UCSD-AML1 (cell line): ENCODE measurements around the gene PHIP.
A peak's percentile ranks its signal among the peaks of the same experiment; 100 is the strongest.
"Not testable (repeated sequence)": the region's sequence is repeated elsewhere in the genome, so short reads cannot be mapped to it uniquely, and the experiment has no call there.

Source experiments
- DNase-seq: peaks from one replicate; lab custom pipeline; 2025; ENCODE audit not compliant: unreplicated experiment; lab: John Stamatoyannopoulos, UW

PHIP gene

DNA sequence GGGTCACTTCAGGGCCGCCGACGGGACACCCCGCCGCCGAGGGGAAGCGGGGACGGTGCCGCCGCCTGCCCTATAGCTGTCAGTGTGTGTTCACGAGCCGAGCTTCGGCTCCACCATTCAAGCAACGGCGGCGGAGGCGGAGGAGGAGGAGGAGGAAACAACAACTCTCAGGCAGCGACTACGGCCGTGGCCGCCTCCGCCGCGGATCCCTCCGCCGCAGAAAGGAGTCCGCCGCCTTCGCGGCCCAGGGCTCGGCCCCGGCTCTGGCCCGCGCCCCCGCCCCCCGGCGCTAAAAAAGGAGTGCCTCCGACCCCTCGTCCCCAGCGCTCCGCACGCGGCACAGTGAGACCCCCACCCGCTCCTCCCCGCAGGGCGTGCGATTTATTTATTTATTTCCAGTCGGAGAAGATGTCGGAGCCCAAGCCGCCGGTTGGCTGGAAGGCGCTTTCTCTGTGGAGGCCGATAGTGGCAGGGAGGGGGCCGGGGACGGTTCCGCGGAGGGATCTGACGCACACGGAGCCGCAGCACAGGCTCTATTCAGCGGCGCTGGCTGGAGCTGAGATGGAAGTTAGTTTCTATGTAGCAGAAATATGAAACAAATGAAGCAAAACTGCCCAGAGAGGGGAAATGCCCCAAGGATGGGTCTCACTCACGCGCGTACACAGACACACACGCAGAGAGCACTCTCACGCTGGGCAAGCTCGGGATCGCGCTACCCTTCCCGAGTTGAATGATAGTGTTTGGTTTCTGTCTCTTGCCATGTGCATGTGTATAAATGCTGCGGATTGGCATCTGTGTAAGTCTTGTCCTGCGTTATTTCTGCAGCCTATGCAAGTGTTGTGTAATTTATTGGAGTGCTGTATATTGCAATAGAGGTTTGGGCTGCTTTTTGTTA is at the start of gene PHIP:
Gene PHIP, minus strand, starts transcription at position 180 of the 895 bp plus-strand sequence. CDS start 186 bp downstream, outside the sequence.
- DNase-seq, result peak; percentile 95

DNA sequence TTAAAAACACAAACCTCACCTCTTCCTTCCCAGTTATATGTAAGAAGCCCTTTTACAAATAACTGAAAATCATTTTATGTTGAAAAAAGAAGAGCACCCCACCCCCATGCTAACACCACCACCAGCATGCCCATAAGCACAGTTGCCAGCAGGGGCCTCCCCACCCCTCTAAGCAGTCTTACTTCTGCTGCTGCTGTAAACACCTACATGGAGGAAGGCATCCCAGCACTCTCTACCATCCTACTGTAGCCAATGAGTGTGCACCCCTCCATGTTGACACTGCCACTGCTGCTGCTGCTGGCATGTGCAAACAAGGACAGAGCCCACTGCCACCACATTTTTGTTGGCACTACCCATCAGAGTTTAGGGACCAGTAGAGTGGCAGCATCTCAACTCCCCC is 49.6 kb upstream of the PHIP start:
- no peak for DNase-seq

DNA sequence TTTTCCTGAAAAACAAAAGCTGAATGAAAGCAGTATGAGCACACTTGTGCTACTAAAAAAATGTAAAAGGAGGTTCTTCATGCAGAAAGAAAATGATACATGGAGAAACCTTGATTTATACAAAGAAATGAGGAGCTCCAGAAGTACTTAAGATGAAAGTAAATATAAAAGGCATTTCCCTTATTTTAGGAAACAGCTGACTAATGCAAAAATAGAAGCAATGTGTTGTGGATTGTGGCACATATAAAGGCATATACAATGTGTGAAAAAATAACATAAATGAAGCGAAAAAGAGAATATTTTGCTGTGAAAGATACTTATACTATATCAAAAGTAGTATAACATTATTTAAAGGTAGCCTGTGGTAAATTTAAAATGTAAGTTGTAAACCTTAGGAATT is 41.2 kb upstream of the PHIP start:
- DNase-seq, result no peak

DNA sequence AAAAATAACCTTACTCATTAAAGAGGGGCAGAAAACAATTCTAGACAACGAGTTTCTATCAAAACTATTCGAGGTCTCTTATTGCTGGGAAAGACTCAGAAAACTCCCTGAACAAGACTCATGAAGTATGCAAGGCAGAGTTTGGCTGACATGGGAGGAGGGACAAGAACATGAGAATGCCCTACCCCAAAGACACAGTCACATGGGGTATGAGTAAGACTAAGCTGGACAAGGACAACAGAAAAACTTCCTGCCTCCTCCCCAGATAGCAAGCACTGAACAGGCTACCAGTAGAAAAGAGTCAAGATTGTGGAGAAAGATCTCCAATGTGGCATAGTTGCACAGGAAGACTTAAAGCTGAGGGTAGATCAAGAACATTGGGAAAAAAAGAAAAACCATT is 39.7 kb upstream of the PHIP start:
- no peak for DNase-seq

- no peak for DNase-seq
Observed at GRCh38 chr6:79115553-79116182, 37.6 kb upstream of the PHIP start.

- DNase-seq, result no peak
Observed at GRCh38 chr6:79111549-79111948, 33.5 kb upstream of the PHIP start.

- DNase-seq, result no peak
Observed at GRCh38 chr6:79101164-79101563, 23.1 kb upstream of the PHIP start.

GRCh38 chr6:79100304-79100703 is 22.2 kb upstream of the PHIP start:
- DNase-seq, result no peak

DNA sequence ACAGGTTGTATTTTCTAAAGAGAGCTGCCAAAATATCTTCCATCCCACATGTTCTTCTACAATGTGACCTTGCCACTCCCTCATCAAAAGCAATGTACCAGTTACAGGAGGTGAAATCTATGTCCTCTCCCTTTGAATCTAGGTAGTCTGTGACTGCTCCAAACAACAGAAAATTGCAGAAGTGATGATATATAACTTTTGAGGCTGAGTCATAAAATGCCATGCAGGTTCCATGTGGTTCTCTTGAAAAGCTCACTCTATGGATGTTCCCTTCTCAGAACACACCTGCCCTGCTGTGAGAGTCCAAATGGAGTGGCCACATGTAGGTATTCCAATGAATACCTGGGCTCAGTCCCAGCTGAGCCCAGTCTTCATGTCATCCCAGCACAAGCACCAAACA is 16.9 kb upstream of the PHIP start:
- DNase-seq, result no peak

DNA sequence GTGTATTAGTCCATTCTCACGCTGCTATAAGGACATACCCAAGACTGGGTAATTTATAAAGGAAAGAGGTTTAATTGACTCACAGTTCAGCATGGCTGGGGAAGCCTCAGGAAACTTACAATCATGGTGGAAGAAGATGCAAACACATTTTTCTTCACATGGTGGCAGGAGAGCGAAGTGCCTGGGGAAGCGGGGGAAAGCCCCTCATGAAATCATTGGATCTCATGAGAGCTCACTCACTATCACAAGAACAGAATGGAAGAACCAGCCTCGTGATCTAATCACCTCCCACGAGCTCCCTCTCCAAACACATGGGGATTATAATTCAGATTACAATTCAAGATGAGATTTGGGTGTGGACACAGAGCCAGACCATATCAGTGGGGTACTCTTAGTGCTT is 13.7 kb upstream of the PHIP start:
- DNase-seq, result not testable (repeated sequence)

GRCh38 chr6:79089552-79090404 is 11.7 kb upstream of the PHIP start:
- no peak for DNase-seq

DNA sequence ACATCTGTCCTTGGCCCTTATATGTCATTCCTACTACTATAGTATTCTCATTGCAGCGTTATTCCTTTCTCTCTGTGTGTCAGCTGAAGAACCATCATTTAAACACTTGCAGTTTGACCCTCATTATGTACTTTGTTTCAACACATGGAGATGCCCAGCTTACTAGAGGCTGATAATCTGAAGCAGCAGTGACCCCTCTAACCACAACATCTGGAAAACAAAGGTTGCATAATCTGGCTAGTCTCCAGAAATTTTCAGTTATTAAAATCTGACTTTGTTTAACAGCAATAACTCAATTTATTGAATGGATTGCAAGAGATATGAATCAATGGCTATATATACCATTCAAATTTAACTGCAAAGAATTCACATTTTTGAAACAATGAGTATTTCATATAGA is 6.6 kb upstream of the PHIP start:
- no peak for DNase-seq

- DNase-seq, result no peak
Observed at GRCh38 chr6:79082304-79082703, 4.2 kb upstream of the PHIP start.

DNA sequence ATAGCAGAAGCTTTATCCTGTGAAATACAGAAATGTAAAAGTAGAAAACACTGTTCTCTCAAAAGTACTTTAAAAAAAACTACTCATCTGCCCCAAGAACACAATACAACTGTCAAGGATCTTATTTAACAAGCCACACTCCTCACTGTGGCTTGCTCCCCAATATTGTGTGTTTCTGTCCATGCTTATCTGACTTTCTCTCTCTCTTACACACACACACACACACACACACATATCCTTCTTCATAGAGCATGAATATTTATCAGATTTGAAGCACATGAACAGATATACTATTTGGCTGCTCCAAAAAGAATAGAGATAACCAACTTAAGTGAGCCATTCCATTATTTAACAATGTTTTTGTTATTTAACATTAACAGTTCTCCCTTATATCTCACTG is 3.6 kb upstream of the PHIP start:
- DNase-seq, result no peak

GRCh38 chr6:79079561-79080041 is 1.5 kb upstream of the PHIP start:
- DNase-seq, result no peak

- DNase-seq, result no peak
Observed at GRCh38 chr6:79077715-79078074, 359 bp downstream of the PHIP start.

GRCh38 chr6:79076782-79077641 is 1.0 kb downstream of the PHIP start:
- DNase-seq, result peak; percentile 90

GRCh38 chr6:79076160-79076559 is 1.9 kb downstream of the PHIP start:
- DNase-seq, result no peak

DNA sequence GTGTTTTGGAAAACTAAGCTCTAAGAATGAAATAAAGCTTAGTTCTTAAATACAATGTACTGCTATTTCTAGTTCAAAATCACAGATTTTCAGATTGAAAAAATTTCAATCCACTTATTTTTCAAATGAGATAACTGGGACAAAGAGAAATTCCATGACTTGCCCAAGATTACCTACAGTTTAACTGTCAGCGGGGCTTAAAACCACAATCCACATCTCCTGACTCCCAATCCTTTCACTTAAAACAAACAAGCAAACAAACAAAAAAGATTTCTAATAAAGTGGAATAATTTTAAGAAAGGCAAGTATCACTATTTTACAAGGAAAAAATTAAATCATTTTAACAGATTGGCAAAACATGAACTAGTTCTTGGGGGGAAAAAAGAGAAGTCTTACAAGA is 4.2 kb downstream of the PHIP start:
- DNase-seq, result no peak

DNA sequence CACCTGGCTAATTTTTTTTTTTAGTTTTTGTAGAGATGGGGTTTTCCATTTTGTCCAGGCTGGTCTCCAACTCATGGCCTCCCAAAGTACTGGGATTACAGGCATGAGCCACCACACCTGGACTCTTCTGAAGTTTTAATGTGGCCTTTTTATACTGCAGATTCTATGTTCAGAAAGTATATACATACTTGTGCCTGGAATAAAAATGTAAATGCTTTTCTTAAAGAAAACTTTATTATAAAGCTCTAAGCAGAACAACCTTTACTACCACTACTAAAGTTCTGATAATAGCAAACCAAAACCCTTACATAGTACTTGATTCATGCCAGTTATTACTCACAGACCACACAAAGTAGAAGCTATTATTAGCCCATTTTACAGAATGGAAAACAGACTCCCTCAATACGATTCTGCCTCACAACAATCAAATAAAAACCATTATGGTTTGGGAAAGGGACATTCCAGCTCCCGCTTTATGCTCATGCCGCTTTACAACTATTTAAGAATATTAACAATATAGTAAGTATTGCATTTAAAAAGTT is 5.3 kb downstream of the PHIP start:
- DNase-seq, result no peak
